ENCODE results near the gene ITGAV.

DNA sequence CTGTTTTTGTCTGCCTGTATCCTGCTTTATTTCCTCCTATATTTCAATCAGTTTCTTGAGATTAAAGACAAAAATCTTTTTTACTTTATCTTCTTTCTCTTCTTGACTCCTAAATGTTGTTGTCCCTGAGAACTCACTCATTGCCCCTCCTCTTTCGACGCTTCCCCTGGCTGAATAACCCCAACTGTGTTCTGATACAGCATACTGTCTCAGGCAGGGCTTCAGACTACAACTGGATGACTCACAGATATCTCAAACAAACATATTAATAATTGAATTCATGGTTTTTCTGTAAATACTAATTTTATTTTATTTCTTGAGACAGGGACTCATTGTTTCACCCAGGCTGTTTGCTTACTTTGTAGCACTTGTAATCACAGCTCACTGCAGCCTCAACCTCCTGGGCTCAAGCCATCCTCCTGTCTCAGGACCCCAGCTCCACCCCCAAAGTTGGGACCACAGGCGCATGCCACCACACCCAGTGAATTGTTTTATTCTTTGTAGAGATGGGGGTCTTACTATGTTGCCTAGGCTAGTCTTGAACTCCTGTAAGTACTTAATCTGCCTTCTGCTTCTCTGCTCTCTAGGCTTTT, 9.4 kb downstream of the ITGAV start:
- TF ChIP-seq, protein P1, sequence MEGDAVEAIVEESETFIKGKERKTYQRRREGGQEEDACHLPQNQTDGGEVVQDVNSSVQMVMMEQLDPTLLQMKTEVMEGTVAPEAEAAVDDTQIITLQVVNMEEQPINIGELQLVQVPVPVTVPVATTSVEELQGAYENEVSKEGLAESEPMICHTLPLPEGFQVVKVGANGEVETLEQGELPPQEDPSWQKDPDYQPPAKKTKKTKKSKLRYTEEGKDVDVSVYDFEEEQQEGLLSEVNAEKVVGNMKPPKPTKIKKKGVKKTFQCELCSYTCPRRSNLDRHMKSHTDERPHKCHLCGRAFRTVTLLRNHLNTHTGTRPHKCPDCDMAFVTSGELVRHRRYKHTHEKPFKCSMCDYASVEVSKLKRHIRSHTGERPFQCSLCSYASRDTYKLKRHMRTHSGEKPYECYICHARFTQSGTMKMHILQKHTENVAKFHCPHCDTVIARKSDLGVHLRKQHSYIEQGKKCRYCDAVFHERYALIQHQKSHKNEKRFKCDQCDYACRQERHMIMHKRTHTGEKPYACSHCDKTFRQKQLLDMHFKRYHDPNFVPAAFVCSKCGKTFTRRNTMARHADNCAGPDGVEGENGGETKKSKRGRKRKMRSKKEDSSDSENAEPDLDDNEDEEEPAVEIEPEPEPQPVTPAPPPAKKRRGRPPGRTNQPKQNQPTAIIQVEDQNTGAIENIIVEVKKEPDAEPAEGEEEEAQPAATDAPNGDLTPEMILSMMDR (IDR thresholded peaks at IDR 0.05) = no peak
- TF ChIP-seq POLR2A (IDR thresholded peaks at IDR 0.05) (no peak), POLR2AphosphoS5 (IDR thresholded peaks at IDR 0.05) (no peak)
